Measurements from ENCODE around the gene PI4KB.

DNA sequence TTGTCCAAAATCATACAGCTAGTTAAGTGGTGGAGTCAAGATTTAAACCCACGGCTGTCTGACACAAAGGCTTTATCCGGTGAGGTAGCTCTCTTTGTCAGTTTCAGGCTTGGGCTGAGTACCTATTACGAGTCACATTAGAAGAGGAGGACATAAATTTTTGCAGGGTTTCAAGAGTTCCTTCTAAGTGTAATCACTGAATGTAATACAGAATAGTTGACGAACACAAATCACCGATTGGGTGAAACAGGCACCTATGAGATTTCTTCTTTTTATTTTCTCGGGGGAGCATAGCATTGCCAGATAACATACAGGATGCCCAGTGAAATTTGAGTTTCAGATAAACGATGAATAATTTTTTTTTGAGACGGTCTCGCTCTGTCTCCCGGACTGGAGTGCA, 71.8 kb downstream of the PI4KB start:
- TF ChIP-seq POLR2A (IDR thresholded peaks at IDR 0.05) = no peak
- TF ChIP-seq, protein P1, sequence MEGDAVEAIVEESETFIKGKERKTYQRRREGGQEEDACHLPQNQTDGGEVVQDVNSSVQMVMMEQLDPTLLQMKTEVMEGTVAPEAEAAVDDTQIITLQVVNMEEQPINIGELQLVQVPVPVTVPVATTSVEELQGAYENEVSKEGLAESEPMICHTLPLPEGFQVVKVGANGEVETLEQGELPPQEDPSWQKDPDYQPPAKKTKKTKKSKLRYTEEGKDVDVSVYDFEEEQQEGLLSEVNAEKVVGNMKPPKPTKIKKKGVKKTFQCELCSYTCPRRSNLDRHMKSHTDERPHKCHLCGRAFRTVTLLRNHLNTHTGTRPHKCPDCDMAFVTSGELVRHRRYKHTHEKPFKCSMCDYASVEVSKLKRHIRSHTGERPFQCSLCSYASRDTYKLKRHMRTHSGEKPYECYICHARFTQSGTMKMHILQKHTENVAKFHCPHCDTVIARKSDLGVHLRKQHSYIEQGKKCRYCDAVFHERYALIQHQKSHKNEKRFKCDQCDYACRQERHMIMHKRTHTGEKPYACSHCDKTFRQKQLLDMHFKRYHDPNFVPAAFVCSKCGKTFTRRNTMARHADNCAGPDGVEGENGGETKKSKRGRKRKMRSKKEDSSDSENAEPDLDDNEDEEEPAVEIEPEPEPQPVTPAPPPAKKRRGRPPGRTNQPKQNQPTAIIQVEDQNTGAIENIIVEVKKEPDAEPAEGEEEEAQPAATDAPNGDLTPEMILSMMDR (IDR thresholded peaks at IDR 0.05) = no peak

Data from lower leg skin (tissue), 3 donors.